MM.1S (cell line): ENCODE data around the gene RANGAP1.

Experiments
- EZH2 ChIP-seq: fragments of 300-600 bp; sonication (generic); optimal IDR thresholded peaks from 2 replicates; pipeline ENCODE3; 2017; ENCODE audit warnings: low read depth, mild to moderate bottlenecking, antibody characterized with exemption, low read length, mixed read lengths
- EZH2phosphoT487 ChIP-seq: fragments of 300-600 bp; sonication (generic); IDR thresholded peaks from 2 replicates; pipeline ENCODE4 v1.6.1; 2018; ENCODE audit warnings: antibody characterized with exemption, low read length
- TF ChIP-seq, protein P1 (sequence below): fragments of 300-600 bp; sonication (generic); IDR thresholded peaks from 2 replicates; pipeline ENCODE4 v1.5.1; 2016; ENCODE audit warnings: antibody characterized with exemption, low read length, mixed read lengths

DNA sequence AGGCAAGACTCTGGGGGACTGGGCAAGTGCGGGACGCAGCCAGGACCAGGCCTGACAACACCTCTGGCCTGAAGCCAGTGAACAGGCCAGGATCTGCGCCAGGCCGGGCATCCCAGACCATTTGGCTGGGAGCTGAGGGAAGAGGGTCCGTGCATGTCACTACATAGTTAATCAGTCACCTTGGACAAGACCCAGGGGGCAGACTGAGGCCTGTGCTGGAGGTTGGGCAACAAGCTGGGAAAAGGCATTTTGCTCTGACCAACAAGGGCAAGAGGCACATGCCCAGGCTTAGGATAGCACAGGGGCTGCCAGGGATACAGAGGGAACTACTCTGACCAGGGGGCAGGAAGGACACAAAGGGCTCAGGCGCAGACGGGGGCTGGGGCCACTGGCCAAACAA is 38.3 kb downstream of the RANGAP1 start:
- TF ChIP-seq, protein P1, sequence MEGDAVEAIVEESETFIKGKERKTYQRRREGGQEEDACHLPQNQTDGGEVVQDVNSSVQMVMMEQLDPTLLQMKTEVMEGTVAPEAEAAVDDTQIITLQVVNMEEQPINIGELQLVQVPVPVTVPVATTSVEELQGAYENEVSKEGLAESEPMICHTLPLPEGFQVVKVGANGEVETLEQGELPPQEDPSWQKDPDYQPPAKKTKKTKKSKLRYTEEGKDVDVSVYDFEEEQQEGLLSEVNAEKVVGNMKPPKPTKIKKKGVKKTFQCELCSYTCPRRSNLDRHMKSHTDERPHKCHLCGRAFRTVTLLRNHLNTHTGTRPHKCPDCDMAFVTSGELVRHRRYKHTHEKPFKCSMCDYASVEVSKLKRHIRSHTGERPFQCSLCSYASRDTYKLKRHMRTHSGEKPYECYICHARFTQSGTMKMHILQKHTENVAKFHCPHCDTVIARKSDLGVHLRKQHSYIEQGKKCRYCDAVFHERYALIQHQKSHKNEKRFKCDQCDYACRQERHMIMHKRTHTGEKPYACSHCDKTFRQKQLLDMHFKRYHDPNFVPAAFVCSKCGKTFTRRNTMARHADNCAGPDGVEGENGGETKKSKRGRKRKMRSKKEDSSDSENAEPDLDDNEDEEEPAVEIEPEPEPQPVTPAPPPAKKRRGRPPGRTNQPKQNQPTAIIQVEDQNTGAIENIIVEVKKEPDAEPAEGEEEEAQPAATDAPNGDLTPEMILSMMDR, result no peak
- no peak for TF ChIP-seq EZH2
- TF ChIP-seq EZH2phosphoT487, result no peak
